HepG2 (cell line): ENCODE results near the gene TMEFF2. TPM values are rescaled to one million over a fixed set of nuclear protein-coding genes. Genes with fewer than 3 reads are reported as not detected.

Experiments used
- ATAC-seq: fragments of 200-7000 bp; cut with Tn5 transposase; 3 replicates; pipeline ENCODE4 v1.9.1; 2020; ENCODE audit warnings: mild to moderate bottlenecking, moderate library complexity
- BruUV-seq: library from RNA; stranded (reverse); fragments of 400-500 nt; replicated peaks from 2 replicates; lab custom pipeline; 2021; lab: Mats Ljungman, UMichigan
- CTCF ChIA-PET: fragments of 300-600 bp; formaldehyde crosslinking; extraction: SDS; loops from one replicate; lab custom pipeline; 2021; ENCODE audit warnings: low total read pairs, inconsistent platforms, low intra/inter-chr PET ratio; lab: Yijun Ruan, JAX
- POLR2A ChIA-PET: fragments of 350-600 bp; sonication (Branson Sonifier 250); formaldehyde crosslinking; loops from one replicate; lab custom pipeline; 2020; ENCODE audit warnings: antibody characterized with exemption, inconsistent platforms; lab: Yijun Ruan, JAX
- DNase-seq: peaks from one replicate; pipeline ENCODE4 v3.0.0-alpha.2; 2015; ENCODE audit warnings: low spot score
- FAIRE-seq: peaks from 3 replicates; lab custom pipeline; 2011; peaks lifted over from hg19 to GRCh38; lab: Jason Lieb, UNC
- H2AFZ ChIP-seq: one replicate; pipeline ENCODE4 v1.6.1; 2011; ENCODE audit warnings: low read length, inconsistent platforms
- H3K27ac ChIP-seq: fragments of 300-600 bp; 3 replicates; pipeline ENCODE4 v1.8.0; 2011; ENCODE audit warnings: mixed run types, mild to moderate bottlenecking, mixed read lengths, low read length, inconsistent platforms; ENCODE audit not compliant: insufficient read depth; ENCODE audit errors: extremely low read length
- H3K27me3 ChIP-seq, 2 experiments: fragments of 200-600 bp in 1 of 2; 2 replicates in 1 of 2; 3 replicates in 1 of 2; pipeline versions ENCODE4 v1.6.0 to v1.8.0; 2011; ENCODE audit warnings: low read length in 2 of 2, mild to moderate bottlenecking in 2 of 2, moderate library complexity in 2 of 2, inconsistent platforms in 1 of 2; ENCODE audit not compliant: insufficient read depth in 2 of 2, control insufficient read depth in 1 of 2
- H3K36me3 ChIP-seq, 2 experiments: fragments of 200-600 bp in 1 of 2; replicated peaks in 1 of 2; 2 replicates in 1 of 2; 3 replicates in 1 of 2; pipeline versions ENCODE4 v1.5.1 to v1.8.0; 2011; ENCODE audit warnings: low read length in 2 of 2, inconsistent platforms in 1 of 2; ENCODE audit not compliant: insufficient read depth in 2 of 2, control insufficient read depth in 1 of 2
- H3K4me1 ChIP-seq: 2 replicates; pipeline ENCODE4 v1.5.1; 2012; ENCODE audit warnings: low read length, inconsistent platforms; ENCODE audit not compliant: insufficient read depth
- H3K4me2 ChIP-seq: 2 replicates; pipeline ENCODE4 v1.6.0; 2011; ENCODE audit warnings: low read depth, low read length, inconsistent platforms
- H3K4me3 ChIP-seq, 3 experiments: fragments of 200-600 bp in 1 of 3; sonication (generic), shearing (Covaris generic) in 1 of 3; replicated peaks in 1 of 3; 2 replicates each; pipeline ENCODE4 v1.5.1; 2011 to 2016; ENCODE audit warnings: low read length in 3 of 3, inconsistent platforms in 2 of 3, low read depth in 2 of 3, mild to moderate bottlenecking in 2 of 3, control low read depth in 1 of 3, mixed read lengths in 1 of 3; ENCODE audit not compliant: insufficient read depth in 1 of 3
- H3K79me2 ChIP-seq: one replicate; pipeline ENCODE4 v1.6.1; 2011; ENCODE audit warnings: low read length, inconsistent platforms; ENCODE audit not compliant: insufficient read depth
- H3K9ac ChIP-seq: 2 replicates; pipeline ENCODE4 v1.6.0; 2011; ENCODE audit warnings: mild to moderate bottlenecking, low read depth, low read length, inconsistent platforms; ENCODE audit not compliant: insufficient read depth
- H3K9me3 ChIP-seq: 2 replicates; pipeline ENCODE4 v1.5.1; 2012; ENCODE audit warnings: mild to moderate bottlenecking, low read length
- H4K20me1 ChIP-seq: 2 replicates; pipeline ENCODE4 v1.6.0; 2011; ENCODE audit warnings: inconsistent platforms, mild to moderate bottlenecking, low read length, moderate library complexity; ENCODE audit not compliant: insufficient read depth
- ARNT ChIP-seq: fragments of 450-650 bp; IDR thresholded peaks from 2 replicates; pipeline ENCODE4 v1.6.1; 2017
- ETV5 ChIP-seq: IDR thresholded peaks from 2 replicates; pipeline ENCODE4 v1.6.1; 2018; ENCODE audit warnings: missing biosample characterization, missing genetic modification reagents, inconsistent platforms, borderline replicate concordance
- FOXJ3 ChIP-seq: sonication (generic); formaldehyde crosslinking; IDR thresholded peaks from 2 replicates; pipeline ENCODE4 v1.4.0; 2020; ENCODE audit warnings: missing genetic modification reagents, mild to moderate bottlenecking, borderline replicate concordance
- HIVEP1 ChIP-seq: sonication (generic); formaldehyde crosslinking; IDR thresholded peaks from 2 replicates; pipeline ENCODE4 v1.4.0; 2020; ENCODE audit warnings: mild to moderate bottlenecking, missing genetic modification reagents
- IRX3 ChIP-seq: sonication (generic); formaldehyde crosslinking; IDR thresholded peaks from 2 replicates; pipeline ENCODE4 v1.8.1; 2023; ENCODE audit warnings: mild to moderate bottlenecking, low read depth, missing genetic modification reagents, borderline replicate concordance
- NCOR1 ChIP-seq: fragments of 200-600 bp; sonication (generic); IDR thresholded peaks from 2 replicates; pipeline ENCODE4 v1.7.0; 2017; ENCODE audit warnings: antibody characterized with exemption, low read length, borderline replicate concordance
- NR2F2 ChIP-seq: IDR thresholded peaks from 2 replicates; pipeline ENCODE4 v1.6.1; 2012; ENCODE audit warnings: low read depth, inconsistent platforms, borderline replicate concordance
- PCBP1 ChIP-seq: fragments of 200-400 bp; formaldehyde crosslinking; IDR thresholded peaks from 2 replicates; pipeline ENCODE4 v1.6.1; 2017; ENCODE audit warnings: mild to moderate bottlenecking, low read depth, low read length, borderline replicate concordance
- POLR2AphosphoS2 ChIP-seq: IDR thresholded peaks from 2 replicates; pipeline ENCODE4 v1.6.1; 2011; ENCODE audit warnings: low read depth, low read length, improper control_type of control experiment
- RFX3 ChIP-seq: IDR thresholded peaks from 2 replicates; pipeline ENCODE4 v1.6.1; 2016; ENCODE audit warnings: missing biosample characterization, missing genetic modification reagents
- RFX5 ChIP-seq: IDR thresholded peaks from 2 replicates; pipeline ENCODE4 v1.6.1; 2011; ENCODE audit warnings: low read depth, low read length, improper control_type of control experiment
- SMAD3 ChIP-seq: sonication (generic); formaldehyde crosslinking; IDR thresholded peaks from 2 replicates; pipeline ENCODE4 v1.4.0; 2020; ENCODE audit warnings: missing genetic modification reagents
- SOX13 ChIP-seq, 3 experiments: fragments of 450-650 bp in 1 of 3; sonication (generic) in 1 of 3; formaldehyde crosslinking in 1 of 3; IDR thresholded peaks in 2 of 3; conservative IDR thresholded peaks in 1 of 3; 2 replicates each; pipeline versions ENCODE4 v1.5.0 to v1.6.1; 2016 to 2020; ENCODE audit warnings: antibody characterized with exemption in 1 of 3, mild to moderate bottlenecking in 1 of 3, missing compliant biosample characterization in 1 of 3, missing genetic modification reagents in 1 of 3, moderate library complexity in 1 of 3
- SP4 ChIP-seq: sonication (generic); formaldehyde crosslinking; IDR thresholded peaks from 2 replicates; pipeline ENCODE4 v1.8.1; 2023; ENCODE audit warnings: mild to moderate bottlenecking, missing genetic modification reagents
- TBL1XR1 ChIP-seq: fragments of 150-350 bp; IDR thresholded peaks from 2 replicates; pipeline ENCODE4 v1.6.1; 2014; ENCODE audit warnings: borderline replicate concordance, low read length; ENCODE audit not compliant: partially characterized antibody
- TBX2 ChIP-seq: sonication (generic); formaldehyde crosslinking; IDR thresholded peaks from 2 replicates; pipeline ENCODE4 v1.5.0; 2020; ENCODE audit warnings: missing genetic modification reagents, mild to moderate bottlenecking, borderline replicate concordance
- YY1 ChIP-seq: IDR thresholded peaks from 2 replicates; pipeline ENCODE4 v1.6.1; 2011; ENCODE audit warnings: low read length, low read depth, moderate library complexity, mild to moderate bottlenecking; ENCODE audit not compliant: insufficient read depth, insufficient replicate concordance
- ZBTB33 ChIP-seq: sonication (generic); formaldehyde crosslinking; IDR thresholded peaks from 2 replicates; pipeline ENCODE4 v1.4.0; 2020; ENCODE audit warnings: missing genetic modification reagents
- ZBTB43 ChIP-seq: sonication (generic); formaldehyde crosslinking; conservative IDR thresholded peaks from 2 replicates; pipeline ENCODE4 v1.4.0; 2020; ENCODE audit warnings: missing genetic modification reagents
- ZFP1 ChIP-seq: IDR thresholded peaks from 2 replicates; pipeline ENCODE4 v1.6.1; 2016
- ZFX ChIP-seq: sonication (generic); formaldehyde crosslinking; IDR thresholded peaks from 2 replicates; pipeline ENCODE4 v1.4.0; 2020; ENCODE audit warnings: mild to moderate bottlenecking, low read depth, missing genetic modification reagents, moderate library complexity
- ZNF547 ChIP-seq: sonication (generic); formaldehyde crosslinking; IDR thresholded peaks from 2 replicates; pipeline ENCODE4 v1.5.1; 2020; ENCODE audit warnings: mild to moderate bottlenecking, missing genetic modification reagents
- ZNF720 ChIP-seq: sonication (generic); formaldehyde crosslinking; IDR thresholded peaks from 2 replicates; pipeline ENCODE4 v1.4.0; 2020; ENCODE audit warnings: missing genetic modification reagents
- WGBS: methylation state at CpG from one replicate; pipeline ENCODE4 v1.1.6; 2017; ENCODE audit warnings: low lambda C conversion rate; 5-methylcytosine and 5-hydroxymethylcytosine counted together
- in situ Hi-C: cut with HindIII; loops from 2 replicates; pipeline ENCODE4 v1.10.0; 2017; ENCODE audit warnings: low pct_unique_long_range_greater_than_20kb; ENCODE audit not compliant: extremely low pct_ligation_motif_present
- intact Hi-C: fragments of 100-400 bp; cut with micrococcal nuclease; formaldehyde crosslinking; loops from one replicate; pipeline ENCODE4 v1.10.0; 2022; ENCODE audit not compliant: unreplicated experiment
- polyA plus RNA-seq, 8 experiments: library from polyadenylated mRNA; depleted of rRNA in 3 of 8; stranded (reverse) in 7 of 8; unstranded in 1 of 8; fragments of >200 nt; fragmentation: Illumina TruSeq in 4 of 8; extraction: Trizol in 4 of 8; gene quantifications; 2 replicates each; pipeline versions ENCODE4 v1.2.1 to v1.2.3, GENCODE V29; 2011 to 2016; ENCODE audit warnings: low read depth in 4 of 8, missing spikeins in 1 of 8, mixed read lengths in 1 of 8; ENCODE audit not compliant: insufficient read depth in 1 of 8
- total RNA-seq, 5 experiments: library from RNA; depleted of rRNA; stranded (reverse); fragments of >200 nt; fragmentation: Illumina TruSeq; extraction: Trizol; gene quantifications; 2 replicates each; pipeline ENCODE4 v1.2.3, GENCODE V29; 2016; ENCODE audit warnings: low read depth in 1 of 5

TMEFF2 gene
- total and polyA plus RNA-seq, 2 of the 13 experiments (the other 11 are each of a cell fraction or from before 2014, with no cell fraction given) = not detected

GRCh38 chr2:191917430-191917881 is 277.3 kb downstream of the TMEFF2 start:
- Histone ChIP-seq H3K36me3 (no peaks in the 10 kb centered on the region), H3K4me2 (peak overlapping the region; percentile 41), H3K4me1 (peaks cover 24% of the 10 kb centered on the region), H4K20me1 (no peaks in the 10 kb centered on the region), H3K4me3 (peak overlapping the region in 1 of 3 experiments; percentile 1; a peak in 1 of 6 replicates), H2AFZ (no peak overlapping the region), H3K27me3 (no peaks in the 10 kb centered on the region), H3K79me2 (no peaks in the 10 kb centered on the region), H3K9me3 (no peaks in the 10 kb centered on the region), H3K27ac (peak overlapping the region; percentile 12), H3K9ac (no peak overlapping the region; the same call in 1 of the 2 replicates)
- POLR2A ChIA-PET = no interaction called here
- BruUV-seq = no TSS peak
- in situ Hi-C loops (no loop called here), intact Hi-C loops (no loop called here)
- ATAC-seq (peak; percentile 95), DNase-seq (peak; percentile 79), FAIRE-seq (no peak)
- CTCF ChIA-PET = no interaction called here
- 21% methylated on average over 2 of the region's 2 CpGs for WGBS
- TF ChIP-seq FOXJ3 = no peak
- no peak for TF ChIP-seq HIVEP1
- no peak for TF ChIP-seq RFX5
- no peak for TF ChIP-seq NR2F2
- TF ChIP-seq ZNF547 (CRISPR knock-in tag) = no peak
- TF ChIP-seq YY1 = no peak
- TF ChIP-seq NCOR1 = no peak
- peak; percentile 20; the same call in 1 of the 2 replicates for TF ChIP-seq TBX2
- no peak for TF ChIP-seq ZNF720 (CRISPR knock-in tag)
- no peak for TF ChIP-seq ZFP1 (CRISPR knock-in tag)
- TF ChIP-seq ZFX (CRISPR knock-in tag) = peak; percentile 37; the same call in 1 of the 2 replicates
- TF ChIP-seq SMAD3 (CRISPR knock-in tag) = 0 out of 2 replicates have a peak, but pooled peaks have one; percentile 35
- TF ChIP-seq POLR2AphosphoS2 = no peak
- TF ChIP-seq SP4 (CRISPR knock-in tag) = no peak
- no peak; the same call in 1 of the 2 replicates for TF ChIP-seq ETV5 (CRISPR knock-in tag)
- TF ChIP-seq ARNT = no peak
- no peak for TF ChIP-seq SOX13 (IDR thresholded peaks at IDR 0.05)
- TF ChIP-seq SOX13 (CRISPR knock-in tag; conservative IDR thresholded peaks at IDR 0.05 in 1 of 2, IDR thresholded peaks at IDR 0.05 in 1 of 2) = peak in 1 of 2 experiments; percentile 40; a peak in 1 of 4 replicates
- no peak for TF ChIP-seq ZBTB33
- TF ChIP-seq RFX3 (CRISPR knock-in tag) = no peak
- no peak for TF ChIP-seq TBL1XR1
- TF ChIP-seq PCBP1 = no peak
- no peak for TF ChIP-seq ZBTB43 (CRISPR knock-in tag)
- TF ChIP-seq IRX3 (CRISPR knock-in tag) = no peak
